GM20431 (cell line): ENCODE results near the gene ITGA2B.
"Not testable (repeated sequence)": the region's sequence is repeated elsewhere in the genome, so short reads cannot be mapped to it uniquely, and the experiment has no call there.

ENCODE experiments used
- in situ Hi-C: fragments of 300-500 bp; cut with MseI, MboI; formaldehyde crosslinking; loops from one replicate; pipeline ENCODE4 v1.15.0; 2020; ENCODE audit warnings: low sequenced_read_pairs; ENCODE audit not compliant: unreplicated experiment

The ITGA2B gene

DNA sequence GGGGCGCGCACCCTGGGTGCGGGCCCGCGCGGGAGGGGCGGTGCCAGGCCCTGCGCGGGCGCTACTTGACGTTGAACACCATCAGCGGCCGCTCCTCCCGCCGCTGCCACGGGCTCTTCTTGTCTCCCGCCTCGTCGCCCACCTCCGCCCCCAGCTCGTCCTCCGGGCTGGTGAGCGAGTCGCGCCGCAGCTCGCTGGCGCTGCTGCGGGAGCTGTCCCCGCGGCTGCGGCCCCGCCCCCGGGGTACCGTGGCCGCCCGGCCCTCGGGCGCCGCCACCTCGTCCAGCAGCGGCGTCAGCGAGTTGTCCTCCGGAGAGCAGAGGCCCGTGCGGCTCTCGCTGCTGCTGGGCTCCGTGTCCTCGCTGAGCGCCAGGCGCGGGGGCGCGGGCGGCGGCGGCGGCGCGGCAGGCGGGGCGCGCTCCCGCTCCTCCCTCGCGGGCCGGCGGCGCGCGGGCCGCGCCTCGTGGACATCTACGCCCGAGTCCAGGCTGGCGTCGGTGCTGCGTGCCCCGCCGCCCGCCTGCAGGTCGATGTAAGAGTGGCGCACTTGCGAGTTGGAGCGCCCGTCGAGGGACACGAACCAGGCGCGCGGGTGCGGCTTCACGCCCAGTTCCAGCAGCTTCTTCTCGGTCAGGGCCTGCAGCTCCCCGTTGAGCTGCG is 35.6 kb downstream of the ITGA2B start:
- in situ Hi-C loops: no loop called here

DNA sequence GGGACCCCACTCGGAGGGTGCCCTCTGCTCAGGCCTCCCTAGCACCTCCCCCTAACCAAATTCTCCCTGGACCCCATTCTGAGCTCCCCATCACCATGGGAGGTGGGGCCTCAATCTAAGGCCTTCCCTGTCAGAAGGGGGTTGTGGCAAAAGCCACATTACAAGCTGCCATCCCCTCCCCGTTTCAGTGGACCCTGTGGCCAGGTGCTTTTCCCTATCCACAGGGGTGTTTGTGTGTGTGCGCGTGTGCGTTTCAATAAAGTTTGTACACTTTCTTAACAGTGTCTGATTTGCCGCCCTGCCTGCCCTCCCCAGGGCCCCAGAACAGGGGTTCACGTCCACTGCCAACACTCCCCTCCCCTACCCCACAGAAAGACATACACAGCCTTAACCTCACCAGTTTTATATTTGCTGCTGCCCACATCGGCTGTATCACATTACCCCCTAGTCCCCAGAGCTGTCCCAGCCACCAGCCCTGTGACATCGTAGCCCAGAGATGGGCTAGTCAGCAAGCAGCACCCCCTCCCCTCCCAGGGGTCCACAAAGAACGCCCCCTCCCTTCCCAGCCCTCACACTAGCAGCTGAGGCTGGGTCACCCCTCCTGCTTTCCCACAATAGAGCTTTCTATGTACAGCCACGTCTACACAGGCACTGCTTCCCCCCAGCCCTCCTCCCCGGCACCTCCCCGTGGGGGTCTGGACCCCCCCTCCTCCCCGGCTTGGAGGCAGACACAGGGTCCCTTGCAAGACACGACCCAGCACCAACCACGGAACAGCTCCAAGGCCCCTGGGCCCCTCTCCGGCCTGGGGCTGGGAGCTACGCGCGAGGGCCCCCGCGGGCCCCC is 36.4 kb downstream of the ITGA2B start:
- in situ Hi-C loops: no loop called here

DNA sequence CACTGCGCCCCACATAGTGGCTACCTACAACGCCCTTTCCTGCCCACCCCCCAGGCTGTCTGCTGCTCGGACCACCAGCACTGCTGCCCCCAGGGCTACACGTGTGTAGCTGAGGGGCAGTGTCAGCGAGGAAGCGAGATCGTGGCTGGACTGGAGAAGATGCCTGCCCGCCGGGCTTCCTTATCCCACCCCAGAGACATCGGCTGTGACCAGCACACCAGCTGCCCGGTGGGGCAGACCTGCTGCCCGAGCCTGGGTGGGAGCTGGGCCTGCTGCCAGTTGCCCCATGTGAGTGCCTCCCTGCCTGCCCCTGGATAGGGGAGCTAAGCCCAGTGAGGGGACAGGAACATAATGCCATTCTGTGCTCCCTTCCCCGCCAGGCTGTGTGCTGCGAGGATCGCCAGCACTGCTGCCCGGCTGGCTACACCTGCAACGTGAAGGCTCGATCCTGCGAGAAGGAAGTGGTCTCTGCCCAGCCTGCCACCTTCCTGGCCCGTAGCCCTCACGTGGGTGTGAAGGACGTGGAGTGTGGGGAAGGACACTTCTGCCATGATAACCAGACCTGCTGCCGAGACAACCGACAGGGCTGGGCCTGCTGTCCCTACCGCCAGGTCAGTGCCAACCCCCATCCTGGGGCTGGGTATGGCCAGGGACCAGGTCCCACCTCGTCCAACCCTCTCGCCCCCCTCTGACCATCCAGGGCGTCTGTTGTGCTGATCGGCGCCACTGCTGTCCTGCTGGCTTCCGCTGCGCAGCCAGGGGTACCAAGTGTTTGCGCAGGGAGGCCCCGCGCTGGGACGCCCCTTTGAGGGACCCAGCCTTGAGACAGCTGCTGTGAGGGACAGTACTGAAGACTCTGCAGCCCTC is 37.3 kb downstream of the ITGA2B start:
- in situ Hi-C loops: no loop called here

DNA sequence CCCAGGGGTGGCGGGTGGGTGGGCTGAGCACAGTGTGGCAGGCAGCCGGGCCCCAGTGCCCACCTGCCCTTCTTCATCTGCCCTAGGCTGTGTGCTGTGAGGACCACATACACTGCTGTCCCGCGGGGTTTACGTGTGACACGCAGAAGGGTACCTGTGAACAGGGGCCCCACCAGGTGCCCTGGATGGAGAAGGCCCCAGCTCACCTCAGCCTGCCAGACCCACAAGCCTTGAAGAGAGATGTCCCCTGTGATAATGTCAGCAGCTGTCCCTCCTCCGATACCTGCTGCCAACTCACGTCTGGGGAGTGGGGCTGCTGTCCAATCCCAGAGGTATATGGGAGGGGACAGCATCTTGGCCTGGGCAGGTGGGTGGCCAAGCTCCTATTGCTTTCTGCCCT is 38.0 kb downstream of the ITGA2B start:
- in situ Hi-C loops: no loop called here

DNA sequence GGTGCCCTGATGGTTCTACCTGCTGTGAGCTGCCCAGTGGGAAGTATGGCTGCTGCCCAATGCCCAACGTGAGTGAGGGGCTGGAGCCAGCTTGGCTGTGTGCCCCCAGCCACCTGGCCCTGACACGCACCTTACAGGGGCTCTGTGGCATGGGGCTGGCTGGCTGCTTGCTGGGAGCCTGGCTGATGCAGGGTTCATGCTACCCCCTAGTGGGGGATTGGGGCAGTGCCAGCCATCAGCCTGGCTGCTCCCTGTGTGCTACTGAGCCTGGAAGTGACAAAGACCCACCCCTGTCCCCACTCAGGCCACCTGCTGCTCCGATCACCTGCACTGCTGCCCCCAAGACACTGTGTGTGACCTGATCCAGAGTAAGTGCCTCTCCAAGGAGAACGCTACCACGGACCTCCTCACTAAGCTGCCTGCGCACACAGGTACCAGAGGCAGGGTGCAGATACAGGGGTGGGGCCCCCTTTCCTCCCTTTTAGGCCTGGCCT is 38.7 kb downstream of the ITGA2B start:
- in situ Hi-C loops: no loop called here

DNA sequence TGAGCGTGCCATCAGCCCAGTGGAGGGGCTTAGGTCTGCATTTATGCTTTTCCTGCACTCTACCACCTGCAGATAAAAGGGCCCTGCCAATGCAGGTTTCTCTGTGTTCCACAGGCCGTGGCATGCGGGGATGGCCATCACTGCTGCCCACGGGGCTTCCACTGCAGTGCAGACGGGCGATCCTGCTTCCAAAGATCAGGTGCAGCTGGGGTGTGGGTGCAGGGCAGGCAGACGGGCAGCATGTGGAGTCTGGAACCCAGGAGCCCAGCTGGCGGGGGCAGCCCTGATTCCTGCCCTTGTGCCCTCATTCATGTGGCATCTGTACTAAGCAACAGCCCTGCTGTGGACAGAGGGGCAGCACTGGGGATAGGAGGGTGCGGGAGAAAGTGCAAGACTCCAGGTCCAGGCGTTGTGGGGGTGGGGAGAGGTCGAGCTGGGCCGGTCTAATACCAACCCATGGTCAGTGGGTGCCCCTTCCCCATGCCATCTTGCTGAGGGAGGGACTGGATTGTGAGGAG is 39.8 kb downstream of the ITGA2B start:
- in situ Hi-C loops: no loop called here

DNA sequence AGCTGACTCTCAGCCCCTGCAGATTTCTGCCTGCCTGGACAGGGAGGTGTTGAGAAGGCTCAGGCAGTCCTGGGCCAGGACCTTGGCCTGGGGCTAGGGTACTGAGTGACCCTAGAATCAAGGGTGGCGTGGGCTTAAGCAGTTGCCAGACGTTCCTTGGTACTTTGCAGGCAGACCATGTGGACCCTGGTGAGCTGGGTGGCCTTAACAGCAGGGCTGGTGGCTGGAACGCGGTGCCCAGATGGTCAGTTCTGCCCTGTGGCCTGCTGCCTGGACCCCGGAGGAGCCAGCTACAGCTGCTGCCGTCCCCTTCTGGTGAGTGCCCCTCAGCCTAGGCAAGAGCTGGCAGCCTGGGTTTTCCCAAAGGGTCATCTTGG is 40.5 kb downstream of the ITGA2B start:
- in situ Hi-C loops: no loop called here

DNA sequence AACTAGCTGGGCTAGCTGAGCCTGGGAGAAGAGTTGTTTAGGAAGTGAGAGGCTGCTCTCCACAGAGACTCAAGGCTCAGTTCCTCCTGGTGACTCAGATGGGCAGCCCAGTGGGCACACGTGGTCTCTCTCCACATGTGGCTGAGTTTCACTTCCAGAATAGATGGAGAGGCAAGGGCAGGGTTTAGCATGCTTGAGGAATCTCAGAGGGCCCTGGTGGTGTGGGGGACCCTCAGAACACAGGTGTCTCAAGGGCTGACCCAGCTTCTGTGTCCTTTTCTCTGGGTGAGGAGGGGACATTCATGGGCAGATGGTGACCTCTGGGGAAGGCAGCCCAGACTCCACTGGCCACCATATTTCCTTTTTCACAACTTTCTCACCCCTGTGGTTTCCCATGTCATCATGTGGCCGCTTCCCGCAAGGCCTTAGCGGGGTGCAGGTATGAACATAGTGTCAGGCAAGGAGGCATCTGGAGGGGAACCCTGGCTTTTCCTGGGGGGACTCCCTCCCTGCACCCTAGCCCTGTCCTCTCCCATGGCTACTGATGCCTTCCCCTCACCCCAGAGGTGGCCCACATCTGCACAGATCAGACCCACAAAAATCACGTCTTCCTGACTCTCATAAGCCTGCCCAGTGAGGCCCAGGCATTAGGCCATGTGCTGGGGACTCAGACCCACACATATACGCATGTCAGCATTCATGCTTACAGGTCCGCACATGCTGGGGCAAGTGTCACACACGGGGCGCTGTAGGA is 41.0 kb downstream of the ITGA2B start:
- in situ Hi-C loops: no loop called here

DNA sequence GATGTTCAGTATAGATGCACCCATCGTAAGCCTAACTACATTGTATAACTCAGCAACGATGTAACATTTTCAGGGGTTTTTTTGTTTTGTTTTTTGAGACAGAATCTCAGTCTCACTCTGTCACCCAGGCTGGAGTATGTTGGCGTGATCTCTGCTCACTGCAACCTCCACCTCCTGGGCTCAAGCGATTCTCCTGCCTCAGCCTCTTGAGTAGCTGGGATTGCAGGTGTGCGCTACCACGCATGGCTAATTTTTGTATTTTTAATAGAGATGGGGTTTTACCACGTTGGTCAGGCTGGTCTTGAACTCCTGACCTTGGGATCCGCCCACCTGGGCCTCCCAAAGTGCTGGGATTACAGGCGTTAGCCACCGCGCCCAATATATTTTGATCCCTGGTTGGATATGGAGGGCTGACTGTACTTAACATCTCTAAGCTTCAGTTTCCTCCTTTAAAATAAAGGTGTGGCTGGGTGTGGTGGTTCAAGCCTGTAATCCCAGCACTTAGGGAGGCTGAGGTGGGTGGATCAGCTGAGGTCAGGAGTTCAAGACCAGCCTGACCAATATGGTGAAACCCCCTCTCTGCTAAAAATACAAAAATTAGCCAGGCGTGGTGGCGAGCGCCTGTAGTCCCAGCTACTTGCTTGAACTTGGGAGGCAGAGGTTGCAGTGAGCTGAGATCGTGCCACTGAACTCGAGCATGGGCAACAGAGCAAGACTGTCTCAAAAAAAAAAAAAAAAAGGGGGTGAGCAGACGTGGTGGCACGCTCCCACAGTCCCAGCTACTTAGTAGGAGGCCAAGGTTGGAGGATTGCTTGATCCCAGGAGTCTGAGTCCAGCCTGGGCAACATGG is 42.0 kb downstream of the ITGA2B start:
- in situ Hi-C loops: not testable (repeated sequence)

DNA sequence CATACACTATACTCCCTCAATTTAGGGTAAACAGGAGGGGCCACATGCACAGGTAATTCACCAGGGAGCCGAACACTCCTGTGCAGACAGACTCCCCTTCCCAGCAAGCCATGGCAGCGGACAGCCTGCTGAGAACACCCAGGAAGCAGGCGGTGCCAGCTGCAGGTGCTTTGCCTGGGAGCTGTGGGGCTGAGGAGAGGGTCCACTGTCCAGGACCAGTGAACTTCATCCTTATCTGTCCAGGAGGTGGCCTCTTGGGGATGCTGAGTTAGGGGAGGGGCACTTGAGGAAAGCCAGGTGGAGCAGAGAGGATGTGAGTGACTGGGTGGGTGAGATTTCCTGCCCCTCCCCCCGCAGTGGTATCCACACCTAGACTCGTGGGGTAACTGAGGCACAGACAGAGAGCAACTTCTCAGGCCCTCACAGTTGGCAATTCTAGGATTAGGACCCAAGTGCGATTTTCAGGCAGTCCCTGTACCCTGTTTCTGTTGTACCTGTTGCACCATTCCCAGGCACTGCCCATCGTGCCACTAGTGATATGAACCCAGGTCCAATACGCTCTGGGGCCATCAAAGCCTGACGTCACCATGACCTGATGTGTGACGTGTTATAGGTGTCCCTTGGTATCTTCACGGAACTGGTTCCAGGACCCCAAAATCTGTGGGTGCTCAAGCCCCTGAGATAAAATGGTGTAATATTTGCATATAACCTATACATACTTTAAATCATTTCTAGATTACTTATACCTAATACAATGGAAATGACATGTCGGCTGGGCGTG is 43.2 kb downstream of the ITGA2B start:
- in situ Hi-C loops: no loop called here

DNA sequence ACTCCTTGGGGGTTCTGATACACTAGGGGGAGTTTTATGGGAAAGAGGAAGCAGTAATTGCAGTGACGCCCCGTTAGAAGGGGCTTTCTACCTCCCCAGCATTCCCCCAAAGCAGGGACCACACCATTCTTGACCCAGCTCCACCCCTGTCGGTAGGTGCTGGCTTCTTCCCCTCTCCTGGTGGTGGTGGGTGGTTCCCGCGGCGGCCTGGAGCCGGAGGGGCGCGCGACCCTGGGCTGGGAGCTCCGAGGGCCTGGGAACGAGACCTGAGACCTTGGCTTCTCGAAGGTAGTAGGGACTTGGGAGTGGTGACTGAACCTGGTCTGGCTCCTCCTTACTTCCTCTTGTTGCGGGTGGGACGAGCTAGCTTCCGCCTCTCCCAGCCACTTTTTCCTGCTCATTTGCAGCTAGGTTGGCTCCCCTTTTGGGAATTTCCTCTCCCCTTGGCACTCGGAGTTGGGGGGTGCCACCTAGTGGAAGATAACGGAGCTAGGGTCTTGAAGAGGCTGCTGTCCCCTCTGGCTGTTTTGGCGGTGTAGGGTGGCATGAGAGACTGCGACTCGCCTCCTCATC is 43.9 kb downstream of the ITGA2B start:
- in situ Hi-C loops: no loop called here

DNA sequence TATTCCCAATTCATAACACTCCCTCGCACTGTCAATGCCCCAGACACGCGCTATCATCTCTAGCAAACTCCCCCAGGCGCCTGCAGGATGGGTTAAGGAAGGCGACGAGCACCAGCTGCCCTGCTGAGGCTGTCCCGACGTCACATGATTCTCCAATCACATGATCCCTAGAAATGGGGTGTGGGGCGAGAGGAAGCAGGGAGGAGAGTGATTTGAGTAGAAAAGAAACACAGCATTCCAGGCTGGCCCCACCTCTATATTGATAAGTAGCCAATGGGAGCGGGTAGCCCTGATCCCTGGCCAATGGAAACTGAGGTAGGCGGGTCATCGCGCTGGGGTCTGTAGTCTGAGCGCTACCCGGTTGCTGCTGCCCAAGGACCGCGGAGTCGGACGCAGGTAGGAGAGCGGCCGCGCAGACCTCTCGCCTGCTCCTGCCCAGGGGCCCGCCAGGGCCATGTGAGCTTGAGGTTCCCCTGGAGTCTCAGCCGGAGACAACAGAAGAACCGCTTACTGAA is 44.5 kb downstream of the ITGA2B start, which contains the start of gene GRN:
Gene GRN (plus strand): TSS at position 364 of the 515 bp plus-strand sequence. CDS start 3,863 bp downstream, outside the sequence.
- in situ Hi-C loops: no loop called here

DNA sequence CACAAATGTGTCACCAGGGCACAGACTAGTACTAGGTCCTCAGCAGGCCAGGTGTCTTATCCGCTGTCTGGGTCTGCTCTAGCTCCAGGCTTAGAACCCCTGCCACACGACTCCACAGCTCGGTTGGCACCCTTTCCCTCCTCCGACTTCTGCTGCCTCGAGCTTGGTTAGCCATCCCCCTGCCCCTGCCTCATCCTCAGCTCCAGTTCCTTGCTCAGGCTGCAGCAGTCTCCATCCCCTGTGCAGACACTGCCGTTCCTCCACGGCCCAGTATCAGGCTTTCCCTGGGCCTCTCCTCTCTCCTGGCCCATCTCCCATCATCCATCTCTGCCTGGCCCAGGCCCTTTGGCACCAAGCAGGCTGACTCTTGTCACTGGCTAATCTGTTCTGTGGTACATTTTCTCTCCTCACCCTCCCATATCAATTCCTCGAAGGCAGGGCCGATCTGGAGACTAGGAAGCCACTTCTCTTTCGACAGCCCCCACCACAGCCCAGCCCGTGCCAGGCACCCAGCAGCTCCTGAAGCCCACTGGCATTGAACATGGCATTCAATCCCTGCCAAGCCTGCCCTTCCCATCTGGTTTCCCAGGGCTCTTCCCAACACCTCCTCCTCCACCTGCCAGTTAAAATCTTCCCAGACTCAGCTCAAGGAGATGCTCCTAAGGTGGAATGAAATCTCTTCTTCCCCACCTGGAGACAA is 45.8 kb downstream of the ITGA2B start:
- in situ Hi-C loops: no loop called here

DNA sequence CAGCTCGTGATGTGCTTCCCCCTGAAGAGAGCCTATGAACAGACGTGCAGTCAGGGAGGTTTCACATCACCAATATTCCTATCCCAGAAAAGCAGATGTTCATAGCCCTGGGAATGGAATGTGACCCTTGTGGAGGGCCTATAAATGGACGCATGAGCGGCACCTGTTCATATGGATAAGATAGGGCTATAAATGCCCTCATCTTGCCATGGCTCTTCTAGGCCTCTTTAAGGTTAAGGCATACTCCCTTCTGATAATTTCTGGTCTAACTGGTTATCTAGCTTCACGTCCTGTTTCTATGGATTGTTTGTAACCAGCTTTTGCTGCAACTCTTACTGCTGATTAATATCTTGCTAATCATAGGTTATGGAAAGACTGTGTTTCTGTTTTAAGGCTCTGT is 48.9 kb downstream of the ITGA2B start:
- in situ Hi-C loops: not testable (repeated sequence)

DNA sequence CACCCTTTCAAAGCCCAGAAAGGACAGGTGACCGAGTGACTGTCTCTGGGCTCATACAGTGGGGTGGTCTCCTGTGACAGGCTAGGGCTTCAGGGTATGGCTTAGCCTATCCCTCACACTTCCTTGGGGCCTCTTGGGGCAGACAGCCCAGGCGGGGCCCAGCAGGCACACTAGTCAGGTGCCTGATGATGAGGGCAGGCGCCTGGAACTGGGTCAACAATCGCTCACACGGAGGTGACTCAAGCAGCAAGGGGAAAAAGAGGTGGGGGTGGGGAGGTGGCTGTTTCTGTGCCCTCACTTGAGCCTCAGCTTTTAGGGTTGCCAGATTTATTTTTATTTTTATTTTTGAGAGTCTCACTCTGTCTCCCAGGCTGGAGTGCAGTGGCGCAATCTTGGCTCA is 50.7 kb downstream of the ITGA2B start:
- in situ Hi-C loops: no loop called here

DNA sequence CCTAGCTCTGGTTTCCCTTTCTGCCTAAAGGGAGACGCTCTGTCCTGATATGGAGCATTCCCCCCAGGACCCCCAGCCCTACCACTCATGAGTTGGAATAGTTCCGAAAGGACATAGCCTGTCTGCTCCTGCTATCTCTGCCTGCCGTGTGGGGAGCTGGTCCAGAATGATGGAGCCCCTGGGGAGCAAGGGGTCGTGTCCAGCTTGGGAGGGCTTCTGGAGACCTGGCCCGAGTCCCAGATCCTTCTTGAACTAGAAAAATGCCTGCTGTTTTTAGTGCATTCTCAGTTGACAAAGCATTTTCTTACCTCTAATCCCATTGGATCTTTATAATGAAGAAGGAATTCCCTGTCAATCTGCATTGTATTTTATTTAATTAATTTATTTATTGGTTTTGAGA is 53.5 kb downstream of the ITGA2B start:
- in situ Hi-C loops: no loop called here

DNA sequence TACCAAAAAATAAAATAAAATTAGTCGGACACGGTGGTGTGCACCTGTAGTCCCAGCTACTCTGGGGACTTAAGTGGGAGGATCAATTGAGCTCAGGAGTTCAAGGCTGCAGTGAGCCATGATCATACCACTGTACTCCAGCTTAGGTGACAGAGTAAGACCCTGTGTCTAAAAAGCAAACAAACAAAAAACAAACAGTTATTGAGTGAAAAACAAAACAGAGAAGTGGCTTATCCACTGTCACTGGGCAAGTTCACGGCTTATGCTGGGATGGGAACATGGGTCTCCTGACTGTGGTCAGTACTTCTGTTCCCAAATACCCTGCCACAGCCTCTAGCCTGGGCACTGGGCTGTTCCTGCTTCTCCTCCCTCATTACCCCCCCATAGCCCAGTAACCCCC is 53.9 kb downstream of the ITGA2B start:
- in situ Hi-C loops: no loop called here
